ENCODE measurements around the gene JPT2. TPM values are rescaled to one million over a fixed set of nuclear protein-coding genes. Genes with fewer than 3 reads are reported as not detected.

Gene JPT2
- polyA plus RNA-seq, 3 donors: 5.4 to 7.5 (median 5.8) TPM

GRCh38 chr16:1734123-1734522 is 56.0 kb downstream of the JPT2 start:
- peaks cover 13 to 14% of the 10 kb centered on the region in 2 donors for H3K4me1 ChIP-seq (ENCODE audit: control insufficient read depth in 1 of 2, insufficient read depth in 2 of 2, low read length in 2 of 2)
- Mint-ChIP-seq H3K9me3 (peaks cover 0 to 10% (median 2%) of the 10 kb centered on the region in 7 donors), H3K27ac (no peak overlapping the region), H3K4me1 (peaks cover 12% of the 10 kb centered on the region), H3K4me3 (no peak overlapping the region), H3K36me3 (peaks cover 27 to 37% of the 10 kb centered on the region in 2 donors), H3K27me3 (ENCODE audit: low read depth in 3 of 3) (peaks cover 0 to 3% (median 0%) of the 10 kb centered on the region in 3 donors)
- no peak overlapping the region for H3K4me3 ChIP-seq (replicated peaks in 1 of 3; ENCODE audit: low read depth in 2 of 3, low read length in 3 of 3)
- peaks cover 39 to 43% of the 10 kb centered on the region in 2 donors for H3K36me3 ChIP-seq (replicated peaks in 1 of 2; ENCODE audit: control insufficient read depth in 1 of 2, insufficient read depth in 2 of 2, low read length in 2 of 2)
- H3K27me3 ChIP-seq (ENCODE audit: control insufficient read depth in 2 of 2, insufficient read depth in 2 of 2, low read length in 2 of 2): no peaks in the 10 kb centered on the region
- peaks cover 6% of the 10 kb centered on the region for H3K79me2 ChIP-seq (ENCODE audit: insufficient read depth, low read length)
- H3K27ac ChIP-seq (ENCODE audit: low read depth in 1 of 2, low read length in 2 of 2): peak overlapping the region in 1 of 2 donors; percentile 41
- 98% methylated on average over 21 of the region's 22 CpGs for WGBS (ENCODE audit: insufficient coverage)
- peaks cover 0 to 27% of the 10 kb centered on the region in 2 donors for H3K9me3 ChIP-seq (replicated peaks in 1 of 2; ENCODE audit: control insufficient read depth in 1 of 2, insufficient read depth in 1 of 2, low read length in 2 of 2)
- DNase-seq: no peak
- intact Hi-C loops (cut with micrococcal nuclease): no loop called here
- peaks cover 36% of the 10 kb centered on the region for H4K20me1 ChIP-seq (ENCODE audit: insufficient read depth, low read length)
- H3K4me2 ChIP-seq (replicated peaks; ENCODE audit: extremely low read depth, low read length, poor library complexity, severe bottlenecking): no peak overlapping the region
- TF ChIP-seq CTCF (IDR thresholded peaks at IDR 0.05): no peak
- H3K9ac ChIP-seq (ENCODE audit: insufficient read depth, low read length, poor library complexity, severe bottlenecking): no peak overlapping the region
- no peak overlapping the region for H2AFZ ChIP-seq (ENCODE audit: insufficient read depth, low read depth, low read length, poor library complexity, severe bottlenecking)

- DNase-seq: no peak
- Histone ChIP-seq H3K4me1 (ENCODE audit: control insufficient read depth in 1 of 2, insufficient read depth in 2 of 2, low read length in 2 of 2) (peaks cover 13 to 14% of the 10 kb centered on the region in 2 donors), H3K27ac (ENCODE audit: low read depth in 1 of 2, low read length in 2 of 2) (no peak overlapping the region), H3K9ac (ENCODE audit: insufficient read depth, low read length, poor library complexity, severe bottlenecking) (no peak overlapping the region), H3K79me2 (ENCODE audit: insufficient read depth, low read length) (peaks cover 6% of the 10 kb centered on the region), H3K27me3 (ENCODE audit: control insufficient read depth in 2 of 2, insufficient read depth in 2 of 2, low read length in 2 of 2) (no peaks in the 10 kb centered on the region), H4K20me1 (ENCODE audit: insufficient read depth, low read length) (peaks cover 33% of the 10 kb centered on the region), H3K4me2 (replicated peaks; ENCODE audit: extremely low read depth, low read length, poor library complexity, severe bottlenecking) (no peak overlapping the region), H3K9me3 (replicated peaks in 1 of 2; ENCODE audit: control insufficient read depth in 1 of 2, insufficient read depth in 1 of 2, low read length in 2 of 2) (peaks cover 0 to 34% of the 10 kb centered on the region in 2 donors), H2AFZ (ENCODE audit: insufficient read depth, low read depth, low read length, poor library complexity, severe bottlenecking) (no peak overlapping the region), H3K36me3 (replicated peaks in 1 of 2; ENCODE audit: control insufficient read depth in 1 of 2, insufficient read depth in 2 of 2, low read length in 2 of 2) (peaks cover 33 to 36% of the 10 kb centered on the region in 2 donors), H3K4me3 (replicated peaks in 1 of 3; ENCODE audit: low read depth in 2 of 3, low read length in 3 of 3) (no peak overlapping the region)
- Mint-ChIP-seq H3K4me1 (peaks cover 12% of the 10 kb centered on the region), H3K27ac (peak overlapping the region in 1 of 7 donors; percentile 68), H3K9me3 (peaks cover 0 to 10% (median 2%) of the 10 kb centered on the region in 7 donors), H3K4me3 (no peak overlapping the region), H3K36me3 (peaks cover 20 to 31% of the 10 kb centered on the region in 2 donors), H3K27me3 (ENCODE audit: low read depth in 3 of 3) (peaks cover 0 to 3% (median 0%) of the 10 kb centered on the region in 3 donors)
- TF ChIP-seq CTCF (IDR thresholded peaks at IDR 0.05): no peak
- intact Hi-C loops (cut with micrococcal nuclease): no loop called here
- 98% methylated on average over 20 of the region's 22 CpGs for WGBS (ENCODE audit: insufficient coverage)
Observed at GRCh38 chr16:1734816-1735215, 56.7 kb downstream of the JPT2 start.
